ENCODE results near the gene ZNF609. TPM values are rescaled to one million over a fixed set of nuclear protein-coding genes. Genes with fewer than 3 reads are reported as not detected.

ZNF609 gene
- total RNA-seq, 3 donors from 2014 or later (not counting 1 experiment from before 2014, with no cell fraction given) = 40.3 to 59.7 (median 55.3) TPM

- peaks cover 28 to 29% of the 10 kb centered on the region in 2 donors for H3K4me1 Mint-ChIP-seq
- peak; percentile 78 to 83 (median 79) for ATAC-seq
- no peaks in the 10 kb centered on the region for H3K27me3 Mint-ChIP-seq (ENCODE audit: low read depth in 2 of 2)
- peak; percentile 18 to 67 for DNase-seq
- H3K27ac ChIP-seq (ENCODE audit: low read length) = peak overlapping the region; percentile 65
- H3K9me3 ChIP-seq (ENCODE audit: control insufficient read depth, insufficient read depth, low read length) = no peaks in the 10 kb centered on the region
- peak overlapping the region; percentile 94 for H3K4me3 Mint-ChIP-seq
- H3K36me3 Mint-ChIP-seq = no peaks in the 10 kb centered on the region
- no peak for TF ChIP-seq CTCF (IDR thresholded peaks at IDR 0.05)
- H3K27ac Mint-ChIP-seq = peak overlapping the region; percentile 95 to 96
- no peaks in the 10 kb centered on the region for H3K36me3 ChIP-seq (ENCODE audit: control insufficient read depth, insufficient read depth, low read length)
- H3K4me1 ChIP-seq (ENCODE audit: control insufficient read depth, insufficient read depth, low read length) = peaks cover 23% of the 10 kb centered on the region
- H3K9me3 Mint-ChIP-seq = no peaks in the 10 kb centered on the region
- intact Hi-C loops (cut with micrococcal nuclease) = loop anchor here (5.0 kb wide), 1 partner anchor 35 kb away; no protein-coding TSS in a partner anchor
- H3K4me3 ChIP-seq (ENCODE audit: low read length) = peak overlapping the region; percentile 12
- WGBS (ENCODE audit: insufficient coverage) = 7% methylated on average over 1 of the region's 4 CpGs
- no peaks in the 10 kb centered on the region for H3K27me3 ChIP-seq (ENCODE audit: control insufficient read depth, insufficient read depth, low read length)
Measured at GRCh38 chr15:64596701-64597476, 136.5 kb downstream of the ZNF609 start.

GRCh38 chr15:64597477-64597822 is 137.1 kb downstream of the ZNF609 start:
- Histone ChIP-seq H3K36me3 (ENCODE audit: control insufficient read depth, insufficient read depth, low read length) (no peaks in the 10 kb centered on the region), H3K4me1 (ENCODE audit: control insufficient read depth, insufficient read depth, low read length) (peaks cover 23% of the 10 kb centered on the region), H3K27ac (ENCODE audit: low read length) (peak overlapping the region; percentile 65), H3K4me3 (ENCODE audit: low read length) (no peak overlapping the region), H3K9me3 (ENCODE audit: control insufficient read depth, insufficient read depth, low read length) (no peaks in the 10 kb centered on the region), H3K27me3 (ENCODE audit: control insufficient read depth, insufficient read depth, low read length) (no peaks in the 10 kb centered on the region)
- H3K4me3 Mint-ChIP-seq = peak overlapping the region; percentile 94
- intact Hi-C loops (cut with micrococcal nuclease) = loop anchor here (5.0 kb wide), 1 partner anchor 35 kb away; no protein-coding TSS in a partner anchor
- H3K27me3 Mint-ChIP-seq (ENCODE audit: low read depth in 2 of 2) = no peaks in the 10 kb centered on the region
- peak overlapping the region; percentile 95 to 96 for H3K27ac Mint-ChIP-seq
- no peak for TF ChIP-seq CTCF (IDR thresholded peaks at IDR 0.05)
- H3K4me1 Mint-ChIP-seq = peaks cover 34% of the 10 kb centered on the region in 2 donors
- no peaks in the 10 kb centered on the region for H3K9me3 Mint-ChIP-seq
- 10% methylated on average over 1 of the region's 1 CpG for WGBS (ENCODE audit: insufficient coverage)
- H3K36me3 Mint-ChIP-seq = no peaks in the 10 kb centered on the region
- peak; percentile 3 to 25 (median 7) for ATAC-seq
- peak in 1 of 2 donors; percentile 69 for DNase-seq

- ATAC-seq = no peak
- Histone ChIP-seq H3K27me3 (ENCODE audit: control insufficient read depth, insufficient read depth, low read length) (no peaks in the 10 kb centered on the region), H3K27ac (ENCODE audit: low read length) (no peak overlapping the region), H3K4me1 (ENCODE audit: control insufficient read depth, insufficient read depth, low read length) (peaks cover 23% of the 10 kb centered on the region), H3K36me3 (ENCODE audit: control insufficient read depth, insufficient read depth, low read length) (no peaks in the 10 kb centered on the region), H3K9me3 (ENCODE audit: control insufficient read depth, insufficient read depth, low read length) (no peaks in the 10 kb centered on the region), H3K4me3 (ENCODE audit: low read length) (no peak overlapping the region)
- no peaks in the 10 kb centered on the region for H3K36me3 Mint-ChIP-seq
- no peak for TF ChIP-seq CTCF (IDR thresholded peaks at IDR 0.05)
- peak overlapping the region; percentile 35 for H3K4me3 Mint-ChIP-seq
- peaks cover 34 to 37% of the 10 kb centered on the region in 2 donors for H3K4me1 Mint-ChIP-seq
- intact Hi-C loops (cut with micrococcal nuclease) = loop anchor here (5.0 kb wide), 1 partner anchor 33 kb away; no protein-coding TSS in a partner anchor
- H3K27me3 Mint-ChIP-seq (ENCODE audit: low read depth in 2 of 2) = no peaks in the 10 kb centered on the region
- DNase-seq = no peak
- no peaks in the 10 kb centered on the region for H3K9me3 Mint-ChIP-seq
- H3K27ac Mint-ChIP-seq = peak overlapping the region; percentile 22 to 96
Measured at GRCh38 chr15:64599226-64599625, 138.8 kb downstream of the ZNF609 start.
